PC-9 (cell line): ENCODE results near the gene CHI3L1.

Experiments
- CTCF ChIP-seq: fragments of 200-600 bp; sonication (generic); conservative IDR thresholded peaks from 2 replicates; pipeline ENCODE4 v1.6.1; 2017; ENCODE audit warnings: mixed run types, antibody characterized with exemption, mild to moderate bottlenecking, moderate library complexity
- EZH2 ChIP-seq: fragments of 200-600 bp; sonication (generic); IDR thresholded peaks from 2 replicates; pipeline ENCODE4 v1.8.0; 2017; ENCODE audit warnings: antibody characterized with exemption, low read depth

GRCh38 chr1:203178821-203179666 lies 7.5 kb downstream of the CHI3L1 start:
- TF ChIP-seq EZH2 (no peak), CTCF (no peak)
